Esophagus squamous epithelium (tissue), 5 donors: ENCODE data around the gene SPINK6. TPM values are rescaled to one million over a fixed set of nuclear protein-coding genes. Genes with fewer than 3 reads are reported as not detected.

Source experiments
- DNase-seq: peaks from one replicate; lab custom pipeline; 2025; lab: John Stamatoyannopoulos, UW
- H3K27ac ChIP-seq, 4 donors: fragments of 200-600 bp; sonication (generic); one replicate each; pipeline ENCODE4 v1.5.1; 2016 to 2019; ENCODE audit warnings: mild to moderate bottlenecking in 1 of 4
- H3K27me3 ChIP-seq, 4 donors: fragments of 200-600 bp; sonication (generic); 1 replicate in 3 of 4; 2 replicates in 1 of 4; pipeline versions ENCODE4 v1.5.1 to v1.6.0; 2017 to 2021; ENCODE audit warnings: antibody characterized with exemption in 1 of 4
- H3K36me3 ChIP-seq, 3 donors: fragments of 200-600 bp; sonication (generic); one replicate each; pipeline ENCODE4 v1.5.1; 2016 to 2019
- H3K4me1 ChIP-seq, 3 donors: fragments of 200-600 bp; sonication (generic); one replicate each; pipeline ENCODE4 v1.5.1; 2017 to 2019
- H3K4me3 ChIP-seq, 4 donors: fragments of 200-600 bp; sonication (generic); 1 replicate in 3 of 4; 2 replicates in 1 of 4; pipeline ENCODE4 v1.5.1; 2016 to 2019; ENCODE audit warnings: mild to moderate bottlenecking in 2 of 4, moderate library complexity in 1 of 4
- H3K9me3 ChIP-seq, 3 donors: fragments of 200-600 bp; sonication (generic); one replicate each; pipeline ENCODE4 v1.5.1; 2016 to 2019
- CTCF ChIP-seq, 6 experiments: fragments of 450-650 bp in 4 of 6; fragments of 200-600 bp in 2 of 6; sonication (generic) in 2 of 6; IDR thresholded peaks; one replicate each; pipeline ENCODE4 v1.5.1; 2016 to 2019; ENCODE audit warnings: antibody characterized with exemption in 6 of 6, mild to moderate bottlenecking in 4 of 6, moderate library complexity in 4 of 6
- POLR2A ChIP-seq, 4 donors: fragments of 450-650 bp; IDR thresholded peaks; one replicate each; pipeline ENCODE4 v1.6.1; 2017; ENCODE audit warnings: antibody characterized with exemption in 4 of 4, mild to moderate bottlenecking in 4 of 4, moderate library complexity in 3 of 4
- intact Hi-C: fragments of 100-400 bp; cut with DNase I; formaldehyde crosslinking; loops from one replicate; pipeline ENCODE4 v1.15.0; 2022
- small RNA-seq, 4 donors: library from RNA; depleted of rRNA; stranded (forward); fragments of <200 nt; gene quantifications; one replicate each; pipeline ENCODE3, GENCODE V24; 2016
- total RNA-seq, 4 donors: library from RNA; depleted of rRNA; stranded (reverse); fragments of >200 nt; gene quantifications; one replicate each; pipeline ENCODE4 v1.1.0, GENCODE V29; 2016
- donor health status: DM: yes; HTN: yes; CAD: no.

The SPINK6 gene
- total RNA-seq, 4 donors from 2014 or later: 2.5 TPM; not detected in 3

- no peaks in the 10 kb centered on the region for H3K27me3 ChIP-seq
- H3K4me1 ChIP-seq: no peaks in the 10 kb centered on the region
- H3K4me3 ChIP-seq: no peak overlapping the region
- H3K27ac ChIP-seq: no peak overlapping the region
- no peak for DNase-seq
- TF ChIP-seq CTCF (IDR thresholded peaks at IDR 0.05) (no peak), POLR2A (IDR thresholded peaks at IDR 0.05) (no peak)
- intact Hi-C loops: no loop called here
- no peaks in the 10 kb centered on the region for H3K36me3 ChIP-seq
- peaks cover 0 to 27% (median 8%) of the 10 kb centered on the region in 3 donors for H3K9me3 ChIP-seq
Measured at GRCh38 chr5:148261221-148261620, 58.4 kb downstream of the SPINK6 start.

Small RNA genes within 50 kb of the gene (small RNA-seq; reads per million reads assigned to genes)
- 0 reads per million in 4 donors for gene HMGN1P16

Other genes starting within 250 kb of the SPINK6 start
- gene SPINK5, start 139.1 kb upstream of the SPINK6 start, total RNA-seq: 100 to 1,000 TPM; 550 to 961 (median 863) TPM
- gene SPINK14, start 34.5 kb upstream of the SPINK6 start, total RNA-seq: not detected
- gene MARCOL, start 35.5 kb downstream of the SPINK6 start, total RNA-seq: not detected
- gene SPINK13, start 65.8 kb downstream of the SPINK6 start, total RNA-seq: not detected
- gene SPINK7, start 109.4 kb downstream of the SPINK6 start, total RNA-seq: 100 to 1,000 TPM; 137 to 321 (median 253) TPM
- not detected for gene SPINK9, start 132.5 kb downstream of the SPINK6 start, total RNA-seq
- gene FBXO38, start 180.9 kb downstream of the SPINK6 start, total RNA-seq: 10 to 100 TPM; 15.0 to 42.0 (median 32.1) TPM